Measurements from ENCODE around the gene SLC25A11. TPM values are rescaled to one million over a fixed set of nuclear protein-coding genes. Genes with fewer than 3 reads are reported as not detected.

Gene SLC25A11
- total RNA-seq, 6 experiments from 2014 or later: 32.6 to 64.2 (median 41.0) TPM

- Histone ChIP-seq H3K4me1 (no peaks in the 10 kb centered on the region), H3K27me3 (no peaks in the 10 kb centered on the region), H3K36me3 (peaks cover 0 to 63% (median 20%) of the 10 kb centered on the region in 4 donors), H3K9me3 (no peaks in the 10 kb centered on the region), H3K27ac (no peak overlapping the region), H3K4me3 (no peak overlapping the region)
- WGBS (ENCODE audit: insufficient coverage, low coverage, low lambda C conversion rate, missing lambda C conversion rate): 90% methylated on average over 16 of the region's 18 CpGs
- DNase-seq (peak in 1 of 3 donors; percentile 35), ATAC-seq (no peak)
- TF ChIP-seq POLR2A (IDR thresholded peaks at IDR 0.05): no peak
- no peak for TF ChIP-seq CTCF (IDR thresholded peaks at IDR 0.05)
- intact Hi-C loops (cut with DNase I): loop anchor here (5.0 to 10.0 kb wide), 2 partner anchors 100 to 183 kb away; partner anchors contain the start of genes PELP1 (in 2 of the 2), GLTPD2 (in 1 of the 2) and VMO1 (in 1 of the 2)
Measured at GRCh38 chr17:4887581-4887980, 52.3 kb downstream of the SLC25A11 start.

Small RNAs within 50 kb of the gene (microRNA-seq; reads per million reads assigned to microRNA genes)
- gene MIR6864 (0 reads per million in 2 donors), gene MIR6865 (0 reads per million in 2 donors)

Small RNAs within 50 kb of the gene (small RNA-seq; reads per million reads assigned to genes)
- 0 to 0.10 reads per million in 2 experiments for gene MIR6864
- gene MIR6865: 0 reads per million in 2 experiments

Other genes starting within 250 kb of the SLC25A11 start
- 10 to 100 TPM; 11.5 to 22.2 (median 16.1) TPM for gene PELP1, start 235.9 kb downstream of the SLC25A11 start, total RNA-seq
- gene ARRB2, start 229.4 kb downstream of the SLC25A11 start, total RNA-seq: 10 to 100 TPM; 18.2 to 38.6 (median 23.9) TPM
- 10 to 100 TPM in 5 of 6 experiments, 1 to 10 TPM in 1; 10.0 to 21.1 (median 16.2) TPM for gene MED11, start 208.6 kb downstream of the SLC25A11 start, total RNA-seq
- 1 to 10 TPM in 5 of 6 experiments, under 1 TPM in 1; 0.70 to 6.5 (median 1.9) TPM for gene ZMYND15, start 200.2 kb downstream of the SLC25A11 start, total RNA-seq
- gene CXCL16, start 200.1 kb downstream of the SLC25A11 start, total RNA-seq: 10 to 100 TPM; 13.3 to 69.6 (median 31.3) TPM
- 100 to 1,000 TPM in 3 of 6 experiments, 10 to 100 TPM in 3; 67.1 to 215 (median 112) TPM for gene TM4SF5, start 168.2 kb downstream of the SLC25A11 start, total RNA-seq
- 10 to 100 TPM in 1 of 6 experiments, 1 to 10 TPM in 5; 3.5 to 12.3 (median 5.2) TPM for gene VMO1, start 153.7 kb downstream of the SLC25A11 start, total RNA-seq
- gene GLTPD2, start 151.1 kb downstream of the SLC25A11 start, total RNA-seq: 10 to 100 TPM; 20.6 to 97.4 (median 60.9) TPM
- 100 to 1,000 TPM in 2 of 6 experiments, 10 to 100 TPM in 4; 68.8 to 136 (median 75.7) TPM for gene PSMB6, start 143.9 kb downstream of the SLC25A11 start, total RNA-seq
- 10 to 100 TPM in 3 of 6 experiments, 1 to 10 TPM in 3; 8.2 to 27.3 (median 10.8) TPM for gene PLD2, start 132.9 kb downstream of the SLC25A11 start, total RNA-seq
- gene MINK1, start 106.7 kb downstream of the SLC25A11 start, total RNA-seq: 10 to 100 TPM; 20.3 to 42.5 (median 28.0) TPM
- 1 to 10 TPM; 1.6 to 4.0 (median 3.2) TPM for gene C17orf107, start 40.5 kb downstream of the SLC25A11 start, total RNA-seq
- gene CHRNE, start 36.9 kb downstream of the SLC25A11 start, total RNA-seq: 1 to 10 TPM; 1.4 to 2.9 (median 2.0) TPM
- under 1 TPM in 3 of 6 experiments, not detected in 3; 0.13 to 0.20 (median 0.15) TPM for gene GP1BA, start 7.8 kb downstream of the SLC25A11 start, total RNA-seq
- gene RNF167, start 222 bp upstream of the SLC25A11 start, total RNA-seq: 10 to 100 TPM; 52.1 to 73.5 (median 57.5) TPM
- 1,000 to 10,000 TPM in 1 of 6 experiments, 100 to 1,000 TPM in 5; 221 to 1,037 (median 292) TPM for gene PFN1, start 8.5 kb upstream of the SLC25A11 start, total RNA-seq
- 10 to 100 TPM; 54.7 to 69.8 (median 58.7) TPM for gene ENO3, start 11.1 kb upstream of the SLC25A11 start, total RNA-seq
- 10 to 100 TPM; 22.3 to 33.9 (median 26.4) TPM for gene SPAG7, start 27.8 kb upstream of the SLC25A11 start, total RNA-seq
- 10 to 100 TPM; 15.3 to 21.1 (median 17.7) TPM for gene CAMTA2, start 47.6 kb upstream of the SLC25A11 start, total RNA-seq
- 1 to 10 TPM in 2 of 6 experiments, under 1 TPM in 3, not detected in 1; 0.83 to 1.3 (median 0.97) TPM for gene INCA1, start 57.5 kb upstream of the SLC25A11 start, total RNA-seq
- 100 to 1,000 TPM in 3 of 6 experiments, 10 to 100 TPM in 3; 59.8 to 112 (median 99.3) TPM for gene KIF1C, start 57.9 kb upstream of the SLC25A11 start, total RNA-seq
- gene SLC52A1, start 95.4 kb upstream of the SLC25A11 start, total RNA-seq: under 1 TPM in 2 of 6 experiments, not detected in 4; 0.13 to 0.20 TPM
- gene ZFP3, start 138.4 kb upstream of the SLC25A11 start, total RNA-seq: 1 to 10 TPM in 1 of 6 experiments, under 1 TPM in 5; 0.51 to 1.6 (median 0.87) TPM
- gene ZNF232, start 171.8 kb upstream of the SLC25A11 start, total RNA-seq: 1 to 10 TPM; 3.3 to 5.0 (median 4.5) TPM
- under 1 TPM in 2 of 6 experiments, not detected in 4; 0.02 to 0.07 TPM for gene USP6, start 176.0 kb upstream of the SLC25A11 start, total RNA-seq

Data from right lobe of liver (tissue), 6 donors.